GM19397 (cell line): Measurements from ENCODE around the gene CORO1C.

Experiments used
- ATAC-seq: cut with Tn5 transposase; IDR thresholded peaks from one replicate; pipeline ENCODE4 v1.9.1; 2021; ENCODE audit warnings: mild to moderate bottlenecking, moderate library complexity; ENCODE audit not compliant: unreplicated experiment

CORO1C gene

DNA sequence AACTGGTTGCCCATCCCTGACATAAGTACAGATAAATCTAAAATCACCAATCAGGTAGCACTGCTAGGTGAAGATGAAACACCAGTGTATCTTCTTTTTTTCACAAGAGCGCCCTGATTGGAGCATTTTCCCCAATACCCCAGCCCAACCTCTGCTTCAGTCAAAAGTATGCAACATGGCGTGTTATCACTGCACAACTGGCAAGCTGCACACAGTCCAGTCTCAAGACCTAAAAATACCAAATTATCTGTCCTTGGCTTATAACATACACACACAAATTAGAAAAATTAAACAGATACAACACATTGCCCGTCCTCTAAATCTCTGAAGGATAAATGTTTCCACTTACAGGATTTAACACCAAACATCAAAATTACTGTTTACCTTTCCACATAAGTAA lies 77.4 kb downstream of the CORO1C start:
- no peak for ATAC-seq

DNA sequence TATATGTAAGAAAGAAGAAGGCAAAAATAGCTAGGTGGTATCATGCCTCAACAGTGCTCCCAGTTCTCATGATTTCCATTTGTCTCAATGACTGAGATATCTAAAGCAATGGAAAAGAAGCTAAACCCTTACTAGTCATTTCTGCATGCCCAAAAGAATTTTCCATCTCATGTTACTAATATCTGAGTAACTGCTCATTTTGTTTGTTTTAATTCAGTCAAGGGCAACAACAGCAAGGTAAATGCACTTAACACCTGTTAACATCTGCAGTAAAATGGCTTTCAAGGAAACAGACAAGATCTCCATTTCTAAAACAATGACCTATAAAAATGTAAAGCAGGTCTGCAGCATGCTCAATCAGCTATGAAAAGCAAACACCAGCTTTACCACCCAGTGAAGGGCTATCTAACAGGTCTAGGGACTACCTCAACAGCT lies 78.2 kb downstream of the CORO1C start:
- ATAC-seq = no peak

DNA sequence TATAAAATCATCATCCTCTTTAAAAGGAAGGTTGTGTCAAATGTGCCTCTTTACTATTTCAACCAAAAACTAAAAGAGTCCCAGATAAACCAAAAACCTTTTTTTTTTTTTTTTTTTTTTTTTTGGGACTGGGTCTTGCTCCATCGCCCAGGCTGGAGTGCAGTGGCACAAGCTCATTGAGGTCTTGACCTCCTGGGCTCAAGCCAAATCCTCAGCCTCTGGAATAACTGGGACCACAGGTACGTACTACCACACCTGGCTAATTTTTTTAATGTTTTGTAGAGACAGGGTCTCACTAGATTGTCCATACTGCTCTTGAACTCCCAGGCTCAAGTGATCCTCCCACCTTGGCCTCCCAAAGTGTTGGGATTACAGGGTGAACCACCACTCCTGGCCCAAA lies 81.2 kb downstream of the CORO1C start:
- no peak for ATAC-seq

GRCh38 chr12:108649669-108650068 lies 81.6 kb downstream of the CORO1C start:
- no peak for ATAC-seq

- ATAC-seq = no peak
Measured at GRCh38 chr12:108649126-108649525, 82.2 kb downstream of the CORO1C start.

DNA sequence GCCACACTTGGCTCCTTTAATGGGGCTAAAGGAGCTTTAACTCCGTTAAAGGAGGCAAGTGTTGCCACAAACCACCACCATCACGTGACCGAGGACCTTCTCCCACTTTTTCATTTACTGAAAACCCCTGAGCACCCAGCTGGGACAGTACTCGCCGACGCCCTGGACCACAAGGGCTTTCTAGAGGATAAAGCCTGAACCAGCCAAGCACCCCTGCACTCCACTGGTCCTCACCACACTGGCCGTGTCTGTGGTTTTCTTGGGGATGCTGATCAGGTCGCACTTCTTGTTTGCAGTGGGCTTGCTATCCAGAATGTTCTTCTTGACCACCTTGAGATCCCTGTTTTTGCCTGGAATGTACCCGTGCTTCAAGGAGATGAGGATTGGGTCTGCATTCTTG lies 82.9 kb downstream of the CORO1C start:
- no peak for ATAC-seq

GRCh38 chr12:108647585-108648287 lies 83.6 kb downstream of the CORO1C start:
- no peak for ATAC-seq

GRCh38 chr12:108646600-108647579 lies 84.4 kb downstream of the CORO1C start:
- ATAC-seq = no peak

DNA sequence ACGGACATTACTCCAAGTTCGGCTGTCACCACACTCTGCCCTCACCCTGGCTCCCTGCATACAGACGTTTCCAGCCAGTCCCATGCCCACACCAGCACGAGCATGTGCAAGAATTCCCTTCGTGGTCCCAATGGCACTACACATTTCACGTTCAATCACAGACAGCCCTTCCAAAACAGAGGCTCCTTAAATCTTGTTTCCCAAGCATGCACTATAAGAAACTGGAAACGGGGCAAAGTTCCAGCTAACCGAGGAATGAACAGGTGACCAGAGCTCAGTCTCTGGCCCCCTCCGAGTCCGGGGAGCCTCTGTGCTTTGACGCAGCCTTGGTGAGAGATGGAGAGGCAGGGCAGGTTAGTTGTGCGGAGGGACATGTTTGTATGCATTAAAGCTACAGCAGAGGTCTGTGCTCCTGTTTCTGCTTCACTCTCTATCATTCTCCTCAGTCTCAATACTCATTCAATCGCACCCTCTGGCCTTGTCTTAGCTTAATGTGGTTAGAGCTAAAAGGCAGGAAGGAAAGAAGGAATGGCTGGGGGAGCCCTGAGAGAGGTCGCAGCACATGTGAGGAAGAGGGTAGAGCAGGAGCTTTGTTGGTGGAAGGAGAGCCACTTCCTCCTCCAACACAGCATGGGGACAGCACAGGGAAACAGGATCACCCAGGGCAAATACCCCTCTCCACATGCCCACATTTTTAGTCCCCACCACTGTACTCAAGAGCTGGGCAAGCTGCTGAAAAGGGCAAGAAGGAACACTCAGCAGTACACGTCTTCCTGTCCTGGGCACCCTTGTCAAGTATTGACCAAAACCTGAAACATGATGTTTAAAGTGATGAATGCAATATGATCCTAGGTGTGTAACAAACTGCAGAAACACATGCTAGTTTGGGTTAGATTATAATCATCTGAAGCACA lies 85.4 kb downstream of the CORO1C start:
- ATAC-seq = no peak

DNA sequence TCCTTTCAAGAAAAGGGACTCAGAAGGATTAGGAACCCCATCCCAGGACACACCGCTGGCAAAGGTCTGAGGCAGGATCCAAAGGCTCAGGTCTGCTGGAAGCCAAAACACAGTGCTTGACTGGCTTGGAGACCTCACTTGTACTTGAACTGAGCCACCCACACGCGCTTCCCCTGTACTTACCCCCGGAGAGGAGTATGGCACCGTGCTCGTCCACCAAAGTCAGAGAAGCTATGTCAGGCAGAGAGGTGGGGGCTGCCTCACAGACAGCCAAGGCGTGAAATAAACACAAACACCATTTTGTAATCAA lies 86.6 kb downstream of the CORO1C start:
- ATAC-seq = no peak

DNA sequence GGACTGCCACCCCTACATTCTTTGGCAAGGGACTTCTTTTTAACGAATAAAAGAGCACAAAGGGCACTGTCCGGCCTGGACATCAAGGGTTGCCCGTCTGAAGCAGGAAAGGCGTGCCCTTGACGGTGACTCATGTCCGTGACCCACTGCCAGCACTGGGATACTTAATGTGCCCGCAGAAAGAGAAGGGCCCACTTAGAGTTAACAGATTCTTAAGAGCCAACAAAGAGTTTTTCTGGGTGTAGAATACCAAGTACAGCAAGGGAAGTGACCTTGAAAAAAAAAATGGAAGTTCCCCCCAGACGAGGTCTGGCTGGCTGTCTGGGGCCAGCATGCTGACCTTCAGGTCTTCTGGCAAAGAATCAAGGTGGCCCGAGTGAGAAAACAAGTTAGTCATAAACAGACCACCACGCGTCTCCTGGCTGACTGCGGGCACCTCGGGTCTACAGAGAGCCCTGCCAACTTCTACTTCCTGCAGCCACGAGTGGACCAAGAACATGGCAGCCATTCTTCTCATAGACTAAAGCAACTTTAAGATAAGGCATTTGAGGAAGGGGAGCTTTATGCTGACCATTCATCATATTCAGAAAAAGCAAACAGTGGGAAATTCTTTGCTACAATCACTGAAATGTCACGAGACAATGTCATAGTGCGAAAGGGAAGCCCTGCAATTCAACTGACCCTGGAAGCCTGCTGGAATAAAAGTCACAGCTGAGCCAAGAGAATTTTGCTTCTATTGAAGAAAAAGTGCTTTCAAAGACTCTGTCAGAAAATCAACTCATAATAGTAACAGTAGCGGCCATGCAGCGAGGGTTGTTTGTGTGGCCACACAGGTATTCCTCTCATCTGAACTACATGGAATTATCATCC lies 87.1 kb downstream of the CORO1C start:
- no peak for ATAC-seq

DNA sequence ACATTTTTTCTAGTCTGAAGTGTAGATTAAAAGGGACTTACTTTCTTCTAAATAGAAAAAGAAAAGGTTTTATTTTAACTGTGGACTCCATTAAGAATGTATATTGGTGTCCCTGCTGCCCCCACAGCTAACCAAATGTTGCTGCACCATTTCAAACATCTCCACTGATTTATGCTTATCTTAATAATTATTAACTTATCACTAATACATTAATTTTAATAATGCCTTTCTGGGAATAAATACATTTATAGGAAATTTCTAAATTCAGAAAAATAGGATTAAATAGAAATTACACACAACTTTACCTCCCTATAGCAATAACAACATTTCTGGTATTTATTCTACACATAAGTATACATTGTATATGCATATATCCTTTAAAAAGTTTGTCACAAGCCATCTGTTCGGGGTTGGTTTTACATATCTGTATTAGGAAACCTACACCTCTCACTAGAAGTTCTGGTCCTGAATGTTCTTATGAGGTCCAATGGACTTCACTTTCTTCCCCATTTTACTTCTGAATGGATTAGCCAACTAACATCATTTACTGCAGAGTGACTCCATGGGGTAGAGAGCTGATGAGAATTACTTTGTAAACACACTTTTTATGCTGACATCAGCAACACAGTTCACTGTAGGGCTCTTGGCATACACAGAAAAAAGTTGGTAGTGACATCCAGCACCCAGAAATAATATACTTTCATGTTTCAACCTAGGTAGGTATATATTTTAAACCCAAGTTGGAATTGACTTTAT lies 88.2 kb downstream of the CORO1C start:
- ATAC-seq = no peak

DNA sequence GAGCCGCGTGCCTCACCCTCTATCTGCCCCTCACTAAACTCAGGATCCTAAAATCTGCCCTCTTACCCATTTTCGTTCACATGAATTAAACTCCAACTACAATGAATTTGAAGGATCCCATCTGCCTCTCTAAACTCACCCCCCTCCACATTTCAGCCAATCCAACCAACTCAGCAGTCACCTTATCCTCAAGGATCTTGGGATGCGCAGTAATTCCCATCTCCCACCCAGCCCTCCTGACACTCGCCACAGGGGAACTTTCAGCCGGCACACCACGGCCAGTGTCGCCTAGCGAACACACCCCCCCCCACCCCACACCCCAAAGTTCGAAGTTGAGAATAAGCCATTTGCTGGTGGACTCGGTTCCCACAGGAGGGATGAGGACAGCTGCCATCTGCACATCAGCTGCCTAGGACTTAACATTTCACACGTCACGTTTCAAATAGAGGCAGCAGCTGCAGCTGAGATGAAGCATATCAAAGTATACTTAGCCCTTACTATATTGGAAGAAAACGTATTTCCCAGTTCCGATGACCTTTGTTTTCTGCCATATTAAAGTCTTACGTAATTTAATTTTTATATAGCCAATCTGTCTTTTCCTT lies 88.9 kb downstream of the CORO1C start:
- ATAC-seq = no peak

GRCh38 chr12:108641446-108642268 lies 89.7 kb downstream of the CORO1C start:
- no peak for ATAC-seq

DNA sequence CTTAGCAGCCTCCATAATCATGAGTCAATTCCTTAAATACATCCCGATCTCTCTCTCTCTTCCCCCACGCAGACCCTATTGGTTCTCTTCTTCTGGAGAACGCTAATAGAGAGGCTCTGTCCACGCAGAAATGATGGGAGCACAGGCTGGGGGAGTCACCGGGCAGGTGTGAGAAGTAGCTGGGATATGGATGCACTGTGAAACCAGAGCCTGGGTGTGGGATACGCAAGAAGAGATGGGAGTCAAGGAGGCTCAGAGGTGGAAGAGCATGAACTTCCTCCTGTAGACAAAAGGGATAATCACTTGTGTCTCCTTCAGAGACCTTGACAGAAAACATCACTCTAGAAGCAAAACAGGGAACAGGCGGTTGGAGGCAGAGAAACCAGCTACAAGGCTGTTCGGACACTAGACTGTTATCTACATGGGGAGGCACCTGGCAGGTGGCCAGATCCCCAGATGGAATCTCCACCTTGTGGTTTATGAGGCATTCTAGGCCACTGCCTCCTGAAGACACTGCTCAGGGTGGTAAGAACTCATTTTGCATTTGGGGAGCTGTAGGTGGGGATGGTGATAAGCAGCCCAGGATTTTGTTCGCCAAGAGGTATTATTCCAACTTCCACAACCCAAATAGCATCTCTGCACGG lies 90.4 kb downstream of the CORO1C start:
- ATAC-seq = no peak

GRCh38 chr12:108638997-108639822 lies 92.1 kb downstream of the CORO1C start:
- no peak for ATAC-seq
